HCT116 (cell line): ENCODE measurements around the gene NKPD1. TPM values are rescaled to one million over a fixed set of nuclear protein-coding genes. Genes with fewer than 3 reads are reported as not detected.

Experiments used
- ATAC-seq: fragments of 200-7000 bp; cut with Tn5 transposase; 2 replicates; pipeline ENCODE4 v1.9.1; 2020; ENCODE audit warnings: mild to moderate bottlenecking, moderate library complexity
- BruUV-seq: library from RNA; stranded (reverse); fragments of 400-500 nt; replicated peaks from 2 replicates; lab custom pipeline; 2021; lab: Mats Ljungman, UMichigan
- CTCF ChIA-PET: fragments of 300-600 bp; sonication (Branson Sonifier 250); formaldehyde crosslinking; loops from one replicate; lab custom pipeline; 2021; ENCODE audit warnings: antibody characterized with exemption; lab: Charles Lee
- POLR2A ChIA-PET: fragments of 300-600, 350-600 bp; sonication (Branson Sonifier 250); formaldehyde crosslinking; loops from one replicate; lab custom pipeline; 2021; ENCODE audit warnings: antibody characterized with exemption; lab: Charles Lee
- RAD21 ChIA-PET, 2 experiments: fragments of 300-600 bp; sonication (Branson Sonifier 250); formaldehyde crosslinking; loops; one replicate each; lab custom pipeline; 2023; ENCODE audit warnings: low total read pairs in 2 of 2; ENCODE audit not compliant: uncharacterized antibody in 2 of 2, unreplicated experiment in 2 of 2, low non-redundant PET in 1 of 2; lab: Charles Lee
- DNase-seq: peaks from one replicate; pipeline ENCODE4 v3.0.0-alpha.2; 2010; ENCODE audit warnings: low read depth, low spot score
- H2AFZ ChIP-seq: fragments of 200-600 bp; shearing (Covaris generic), sonication (generic); 2 replicates; pipeline ENCODE4 v1.6.1; 2017; ENCODE audit warnings: low read depth, mixed run types, mixed read lengths, antibody characterized with exemption, low read length; ENCODE audit not compliant: poor library complexity, severe bottlenecking
- H3K27ac ChIP-seq: 2 replicates; pipeline ENCODE4 v1.5.1; 2012; ENCODE audit warnings: low read depth, low read length
- H3K27me3 ChIP-seq: fragments of 200-600 bp; sonication (generic); 2 replicates; pipeline ENCODE4 v1.6.1; 2016; ENCODE audit warnings: mixed run types, low read length, mixed read lengths; ENCODE audit not compliant: insufficient read depth
- H3K36me3 ChIP-seq, 2 experiments: fragments of 200-500 bp in 1 of 2; fragments of 200-600 bp in 1 of 2; sonication (Bioruptor generic) in 1 of 2; sonication (generic) in 1 of 2; 2 replicates each; pipeline versions ENCODE4 v1.5.1 to v1.6.1; 2014 to 2016; ENCODE audit warnings: low read length in 2 of 2, inconsistent platforms in 1 of 2, mixed read lengths in 1 of 2, mixed run types in 1 of 2; ENCODE audit not compliant: insufficient read depth in 2 of 2, control insufficient read depth in 1 of 2
- H3K4me1 ChIP-seq, 2 experiments: fragments of 200-600 bp in 1 of 2; sonication (generic) in 1 of 2; 2 replicates each; pipeline versions ENCODE4 v1.5.1 to v1.6.1; 2012 to 2017; ENCODE audit warnings: low read length in 2 of 2, inconsistent platforms in 1 of 2, mild to moderate bottlenecking in 1 of 2, mixed read lengths in 1 of 2, mixed run types in 1 of 2, moderate library complexity in 1 of 2; ENCODE audit not compliant: insufficient read depth in 2 of 2, control insufficient read depth in 1 of 2
- H3K4me2 ChIP-seq: fragments of 200-600 bp; sonication (generic); 2 replicates; pipeline ENCODE4 v1.6.1; 2017; ENCODE audit warnings: mixed run types, low read length, mixed read lengths
- H3K4me3 ChIP-seq, 2 experiments: fragments of 200-600 bp in 1 of 2; sonication (generic) in 1 of 2; replicated peaks in 1 of 2; 2 replicates each; pipeline ENCODE4 v1.5.1; 2011 to 2016; ENCODE audit warnings: low read length in 2 of 2, control low read depth in 1 of 2, low read depth in 1 of 2, mild to moderate bottlenecking in 1 of 2, mixed read lengths in 1 of 2, mixed run types in 1 of 2
- H3K79me2 ChIP-seq: fragments of 200-600 bp; sonication (generic); 2 replicates; pipeline ENCODE4 v1.6.1; 2017; ENCODE audit warnings: mild to moderate bottlenecking, mixed run types, low read length, moderate library complexity, mixed read lengths; ENCODE audit not compliant: insufficient read depth
- H3K9ac ChIP-seq: fragments of 200-600 bp; sonication (generic); 2 replicates; pipeline ENCODE4 v1.6.1; 2016; ENCODE audit warnings: low read length, mixed read lengths
- H3K9me2 ChIP-seq: fragments of 200-600 bp; sonication (generic), shearing (Covaris generic); 2 replicates; pipeline ENCODE4 v1.6.1; 2017; ENCODE audit warnings: mixed run types, mild to moderate bottlenecking, moderate library complexity; ENCODE audit not compliant: insufficient read depth
- H3K9me3 ChIP-seq, 2 experiments: fragments of 200-500 bp in 1 of 2; fragments of 200-600 bp in 1 of 2; sonication (Bioruptor generic) in 1 of 2; sonication (generic) in 1 of 2; 2 replicates each; pipeline ENCODE4 v1.6.1; 2014 to 2017; ENCODE audit warnings: low read length in 2 of 2, mixed read lengths in 2 of 2, inconsistent platforms in 1 of 2, low read depth in 1 of 2, mild to moderate bottlenecking in 1 of 2, mixed run types in 1 of 2, moderate library complexity in 1 of 2; ENCODE audit not compliant: control insufficient read depth in 1 of 2, insufficient read depth in 1 of 2
- H4K20me1 ChIP-seq: fragments of 200-600 bp; sonication (generic), shearing (Covaris generic); 2 replicates; pipeline ENCODE4 v1.6.1; 2017; ENCODE audit warnings: mixed run types, mild to moderate bottlenecking, moderate library complexity; ENCODE audit not compliant: insufficient read depth
- CEBPB ChIP-seq: IDR thresholded peaks from 2 replicates; pipeline ENCODE4 v1.6.1; 2012; ENCODE audit warnings: low read depth
- JUND ChIP-seq: IDR thresholded peaks from 2 replicates; pipeline ENCODE4 v1.6.1; 2012
- MAX ChIP-seq: IDR thresholded peaks from 2 replicates; pipeline ENCODE4 v1.6.1; 2012
- REST ChIP-seq: IDR thresholded peaks from 2 replicates; pipeline ENCODE4 v1.6.1; 2012; ENCODE audit warnings: low read depth
- SIN3A ChIP-seq: IDR thresholded peaks from 2 replicates; pipeline ENCODE4 v1.6.1; 2012; ENCODE audit warnings: low read depth
- YY1 ChIP-seq: IDR thresholded peaks from 2 replicates; pipeline ENCODE4 v1.6.1; 2011; ENCODE audit warnings: low read length, low read depth, moderate library complexity, mild to moderate bottlenecking; ENCODE audit not compliant: insufficient replicate concordance; ENCODE audit errors: extremely low read depth
- intact Hi-C: fragments of 100-400 bp; cut with micrococcal nuclease; formaldehyde crosslinking; loops from 2 replicates; pipeline ENCODE4 v1.10.0; 2022
- total RNA-seq: library from RNA; stranded (reverse); gene quantifications from one replicate; pipeline ENCODE4 v1.2.1, GENCODE V29; 2021; ENCODE audit not compliant: unreplicated experiment
- TF ChIP-seq, protein P1 (sequence below): IDR thresholded peaks from 2 replicates; pipeline ENCODE4 v1.6.1; 2011; ENCODE audit warnings: mild to moderate bottlenecking, low read length, moderate library complexity; ENCODE audit not compliant: insufficient replicate concordance; ENCODE audit errors: extremely low read depth

Gene NKPD1
- total RNA-seq, 1 experiment from 2014 or later, result 0.64 TPM

GRCh38 chr19:45117167-45117594 is 43.6 kb downstream of the NKPD1 start:
- H3K4me2 ChIP-seq, result no peak overlapping the region
- TF ChIP-seq JUND (no peak), SIN3A (no peak)
- TF ChIP-seq, protein P1, sequence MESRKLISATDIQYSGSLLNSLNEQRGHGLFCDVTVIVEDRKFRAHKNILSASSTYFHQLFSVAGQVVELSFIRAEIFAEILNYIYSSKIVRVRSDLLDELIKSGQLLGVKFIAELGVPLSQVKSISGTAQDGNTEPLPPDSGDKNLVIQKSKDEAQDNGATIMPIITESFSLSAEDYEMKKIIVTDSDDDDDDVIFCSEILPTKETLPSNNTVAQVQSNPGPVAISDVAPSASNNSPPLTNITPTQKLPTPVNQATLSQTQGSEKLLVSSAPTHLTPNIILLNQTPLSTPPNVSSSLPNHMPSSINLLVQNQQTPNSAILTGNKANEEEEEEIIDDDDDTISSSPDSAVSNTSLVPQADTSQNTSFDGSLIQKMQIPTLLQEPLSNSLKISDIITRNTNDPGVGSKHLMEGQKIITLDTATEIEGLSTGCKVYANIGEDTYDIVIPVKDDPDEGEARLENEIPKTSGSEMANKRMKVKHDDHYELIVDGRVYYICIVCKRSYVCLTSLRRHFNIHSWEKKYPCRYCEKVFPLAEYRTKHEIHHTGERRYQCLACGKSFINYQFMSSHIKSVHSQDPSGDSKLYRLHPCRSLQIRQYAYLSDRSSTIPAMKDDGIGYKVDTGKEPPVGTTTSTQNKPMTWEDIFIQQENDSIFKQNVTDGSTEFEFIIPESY, result no peak
- TF ChIP-seq, all 23 proteins: peak for 0
- BruUV-seq, result no TSS peak
- Histone ChIP-seq H3K9ac (no peak overlapping the region), H3K4me3 (no peak overlapping the region), H3K9me3 (no peaks in the 10 kb centered on the region), H3K36me3 (no peaks in the 10 kb centered on the region), H3K79me2 (peaks cover 86% of the 10 kb centered on the region), H3K9me2 (no peaks in the 10 kb centered on the region), H3K4me1 (peaks cover 4 to 9% of the 10 kb centered on the region in 2 experiments; a peak in 2 of 4 replicates), H2AFZ (no peak overlapping the region), H3K27me3 (no peaks in the 10 kb centered on the region), H3K27ac (no peak overlapping the region), H4K20me1 (no peaks in the 10 kb centered on the region)
- no peak for DNase-seq
- intact Hi-C loops, result no loop called here
- POLR2A ChIA-PET, result no interaction called here
- no peak for ATAC-seq
- RAD21 ChIA-PET, result no interaction called here
- CTCF ChIA-PET, result no interaction called here

- no TSS peak for BruUV-seq
- Histone ChIP-seq H4K20me1 (no peaks in the 10 kb centered on the region), H3K9ac (no peak overlapping the region), H3K79me2 (peaks cover 86% of the 10 kb centered on the region), H3K4me1 (peaks cover 4 to 9% of the 10 kb centered on the region in 2 experiments; a peak in 1 of 4 replicates), H3K4me3 (no peak overlapping the region), H3K36me3 (no peaks in the 10 kb centered on the region), H3K4me2 (no peak overlapping the region), H3K9me2 (no peaks in the 10 kb centered on the region), H3K27ac (no peak overlapping the region), H2AFZ (no peak overlapping the region), H3K9me3 (no peaks in the 10 kb centered on the region), H3K27me3 (no peaks in the 10 kb centered on the region)
- no peak for ATAC-seq
- ChIA-PET POLR2A (no interaction called here), CTCF (no interaction called here), RAD21 (no interaction called here)
- intact Hi-C loops, result no loop called here
- TF ChIP-seq SIN3A, result no peak
- TF ChIP-seq REST, result no peak
- no peak for TF ChIP-seq JUND
- no peak for TF ChIP-seq CEBPB
- TF ChIP-seq MAX, result no peak
- TF ChIP-seq YY1, result no peak
- no peak for DNase-seq
Measured at GRCh38 chr19:45115809-45116615, 44.8 kb downstream of the NKPD1 start.
